ENCODE measurements around the gene CCDC192.
"Not testable (repeated sequence)": the region's sequence is repeated elsewhere in the genome, so short reads cannot be mapped to it uniquely, and the experiment has no call there.

The CCDC192 gene

DNA sequence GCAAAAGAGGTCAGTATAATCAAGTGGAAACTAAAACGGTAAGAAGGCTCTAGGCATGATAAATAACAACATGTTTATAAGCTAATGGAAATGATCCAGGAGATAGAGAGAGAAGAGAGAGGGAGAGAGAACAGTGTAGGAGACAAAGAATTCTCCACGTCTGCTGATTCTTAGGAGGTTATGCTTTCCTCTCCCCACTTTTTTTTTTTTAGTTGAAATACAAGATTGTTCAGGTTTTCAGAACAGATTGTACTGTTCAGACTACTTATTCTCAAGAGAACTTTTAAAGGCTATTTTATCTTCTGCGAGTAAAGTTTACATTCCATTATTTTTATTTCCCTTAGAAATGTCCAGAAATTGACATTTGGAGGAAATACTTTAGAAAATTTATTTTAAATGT is 4.0 kb downstream of the CCDC192 start:
- Histone ChIP-seq H3K4me2 (ENCODE audit: low read length) (no peak overlapping the region), H2AFZ (ENCODE audit: low read depth, low read length) (no peak overlapping the region), H3K4me3 (ENCODE audit: low read length) (no peak overlapping the region), H3K9ac (ENCODE audit: low read length) (no peak overlapping the region), H3K79me2 (ENCODE audit: low read length) (no peaks in the 10 kb centered on the region), H3K27me3 (ENCODE audit: low read depth, low read length) (no peaks in the 10 kb centered on the region), H3K36me3 (replicated peaks; ENCODE audit: low read depth, low read length) (no peaks in the 10 kb centered on the region), H3K4me1 (ENCODE audit: low read length) (no peaks in the 10 kb centered on the region), H3K27ac (ENCODE audit: low read length) (no peak overlapping the region), H4K20me1 (ENCODE audit: insufficient read depth, low read length) (no peaks in the 10 kb centered on the region), H3K9me3 (ENCODE audit: insufficient read depth, low read length) (no peaks in the 10 kb centered on the region)
- TF ChIP-seq EZH2phosphoT487 (IDR thresholded peaks at IDR 0.05; ENCODE audit: low read depth), result no peak
- TF ChIP-seq, protein P1, sequence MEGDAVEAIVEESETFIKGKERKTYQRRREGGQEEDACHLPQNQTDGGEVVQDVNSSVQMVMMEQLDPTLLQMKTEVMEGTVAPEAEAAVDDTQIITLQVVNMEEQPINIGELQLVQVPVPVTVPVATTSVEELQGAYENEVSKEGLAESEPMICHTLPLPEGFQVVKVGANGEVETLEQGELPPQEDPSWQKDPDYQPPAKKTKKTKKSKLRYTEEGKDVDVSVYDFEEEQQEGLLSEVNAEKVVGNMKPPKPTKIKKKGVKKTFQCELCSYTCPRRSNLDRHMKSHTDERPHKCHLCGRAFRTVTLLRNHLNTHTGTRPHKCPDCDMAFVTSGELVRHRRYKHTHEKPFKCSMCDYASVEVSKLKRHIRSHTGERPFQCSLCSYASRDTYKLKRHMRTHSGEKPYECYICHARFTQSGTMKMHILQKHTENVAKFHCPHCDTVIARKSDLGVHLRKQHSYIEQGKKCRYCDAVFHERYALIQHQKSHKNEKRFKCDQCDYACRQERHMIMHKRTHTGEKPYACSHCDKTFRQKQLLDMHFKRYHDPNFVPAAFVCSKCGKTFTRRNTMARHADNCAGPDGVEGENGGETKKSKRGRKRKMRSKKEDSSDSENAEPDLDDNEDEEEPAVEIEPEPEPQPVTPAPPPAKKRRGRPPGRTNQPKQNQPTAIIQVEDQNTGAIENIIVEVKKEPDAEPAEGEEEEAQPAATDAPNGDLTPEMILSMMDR (IDR thresholded peaks at IDR 0.05; ENCODE audit: low read depth, low read length), result no peak

DNA sequence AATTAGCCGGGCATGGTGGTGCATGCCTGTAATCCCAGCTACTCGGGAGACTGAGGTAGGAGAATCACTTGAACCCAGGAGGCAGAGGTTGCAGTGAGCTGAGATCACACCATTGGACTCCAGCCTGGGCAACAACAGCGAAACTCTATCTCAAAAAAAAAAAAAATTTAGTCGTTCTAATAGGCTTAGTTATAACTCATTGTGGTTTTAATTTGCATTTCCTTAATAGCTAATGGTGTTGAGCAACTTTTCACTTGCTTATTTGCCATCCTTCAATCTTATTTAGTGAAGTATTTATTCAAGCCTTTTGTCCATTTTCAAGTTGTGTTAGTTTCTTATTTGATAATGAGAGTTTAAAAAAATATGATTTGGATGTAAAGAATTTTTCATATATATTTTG is 9.9 kb downstream of the CCDC192 start:
- not testable (repeated sequence) for H3K9ac ChIP-seq (ENCODE audit: low read length); H3K4me2 ChIP-seq (ENCODE audit: low read length); H3K4me3 ChIP-seq (ENCODE audit: low read length); H3K4me1 ChIP-seq (ENCODE audit: low read length); H3K27ac ChIP-seq (ENCODE audit: low read length); H2AFZ ChIP-seq (ENCODE audit: low read depth, low read length); H3K9me3 ChIP-seq (ENCODE audit: insufficient read depth, low read length); H3K36me3 ChIP-seq (replicated peaks; ENCODE audit: low read depth, low read length); H3K79me2 ChIP-seq (ENCODE audit: low read length); H4K20me1 ChIP-seq (ENCODE audit: insufficient read depth, low read length); H3K27me3 ChIP-seq (ENCODE audit: low read depth, low read length)

DNA sequence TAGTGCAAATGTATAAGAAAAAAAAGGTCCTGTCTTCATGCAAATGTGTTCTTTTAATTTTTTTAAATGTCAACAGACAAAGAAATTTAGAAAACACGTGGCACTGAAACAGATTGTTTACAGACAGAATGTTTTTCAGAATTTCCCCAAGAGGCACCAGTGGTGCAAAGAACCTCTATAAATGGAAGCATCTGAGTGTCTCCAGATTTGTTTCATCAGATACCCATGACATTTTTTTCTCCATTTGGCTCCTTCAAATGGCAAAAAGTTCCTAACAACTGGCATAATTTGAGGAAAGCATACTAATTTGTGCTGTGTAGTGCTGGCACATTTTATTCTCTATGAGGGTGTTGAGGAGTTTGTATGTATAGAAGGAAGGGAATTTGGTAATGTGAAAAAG is 15.0 kb downstream of the CCDC192 start:
- H3K4me3 ChIP-seq (ENCODE audit: low read length), result no peak overlapping the region
- no peaks in the 10 kb centered on the region for H3K27me3 ChIP-seq (ENCODE audit: low read depth, low read length)
- no peak overlapping the region for H3K4me2 ChIP-seq (ENCODE audit: low read length)
- no peaks in the 10 kb centered on the region for H3K79me2 ChIP-seq (ENCODE audit: low read length)
- H3K9me3 ChIP-seq (ENCODE audit: insufficient read depth, low read length), result no peaks in the 10 kb centered on the region
- H3K27ac ChIP-seq (ENCODE audit: low read length), result no peak overlapping the region
- no peaks in the 10 kb centered on the region for H4K20me1 ChIP-seq (ENCODE audit: insufficient read depth, low read length)
- H3K4me1 ChIP-seq (ENCODE audit: low read length), result no peaks in the 10 kb centered on the region
- no peaks in the 10 kb centered on the region for H3K36me3 ChIP-seq (replicated peaks; ENCODE audit: low read depth, low read length)
- no peak overlapping the region for H2AFZ ChIP-seq (ENCODE audit: low read depth, low read length)
- no peak for TF ChIP-seq EZH2phosphoT487 (IDR thresholded peaks at IDR 0.05; ENCODE audit: low read depth)
- no peak overlapping the region for H3K9ac ChIP-seq (ENCODE audit: low read length)

DNA sequence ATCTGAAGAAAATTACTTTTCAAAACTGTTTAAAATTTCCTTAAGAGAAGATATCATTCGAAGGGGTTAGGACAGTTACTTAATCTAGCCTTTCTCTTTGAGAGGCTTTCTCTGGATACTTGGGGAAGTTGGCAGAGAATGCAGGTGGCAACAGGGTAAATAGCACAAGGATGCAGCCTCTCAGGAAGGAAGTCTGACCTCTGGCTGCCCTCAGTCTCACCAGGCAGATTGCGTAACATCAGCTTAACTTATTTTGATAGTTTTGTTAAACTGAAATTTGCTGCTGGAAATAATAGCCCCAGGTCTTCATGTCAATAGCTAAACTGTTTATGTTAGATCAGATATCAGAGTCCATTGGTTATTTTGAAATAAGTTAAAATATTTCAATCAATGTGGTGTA is 20.4 kb downstream of the CCDC192 start:
- H3K9me3 ChIP-seq (ENCODE audit: insufficient read depth, low read length), result no peaks in the 10 kb centered on the region
- no peaks in the 10 kb centered on the region for H3K79me2 ChIP-seq (ENCODE audit: low read length)
- H4K20me1 ChIP-seq (ENCODE audit: insufficient read depth, low read length), result no peaks in the 10 kb centered on the region
- H3K4me1 ChIP-seq (ENCODE audit: low read length), result no peaks in the 10 kb centered on the region
- no peaks in the 10 kb centered on the region for H3K27me3 ChIP-seq (ENCODE audit: low read depth, low read length)
- no peak overlapping the region for H3K27ac ChIP-seq (ENCODE audit: low read length)
- no peak overlapping the region for H3K4me2 ChIP-seq (ENCODE audit: low read length)
- H2AFZ ChIP-seq (ENCODE audit: low read depth, low read length), result no peak overlapping the region
- H3K4me3 ChIP-seq (ENCODE audit: low read length), result no peak overlapping the region
- TF ChIP-seq EZH2phosphoT487 (IDR thresholded peaks at IDR 0.05; ENCODE audit: low read depth), result no peak
- TF ChIP-seq, protein P1 (IDR thresholded peaks at IDR 0.05; ENCODE audit: low read depth, low read length), result no peak
- H3K9ac ChIP-seq (ENCODE audit: low read length), result no peak overlapping the region
- H3K36me3 ChIP-seq (replicated peaks; ENCODE audit: low read depth, low read length), result no peaks in the 10 kb centered on the region

DNA sequence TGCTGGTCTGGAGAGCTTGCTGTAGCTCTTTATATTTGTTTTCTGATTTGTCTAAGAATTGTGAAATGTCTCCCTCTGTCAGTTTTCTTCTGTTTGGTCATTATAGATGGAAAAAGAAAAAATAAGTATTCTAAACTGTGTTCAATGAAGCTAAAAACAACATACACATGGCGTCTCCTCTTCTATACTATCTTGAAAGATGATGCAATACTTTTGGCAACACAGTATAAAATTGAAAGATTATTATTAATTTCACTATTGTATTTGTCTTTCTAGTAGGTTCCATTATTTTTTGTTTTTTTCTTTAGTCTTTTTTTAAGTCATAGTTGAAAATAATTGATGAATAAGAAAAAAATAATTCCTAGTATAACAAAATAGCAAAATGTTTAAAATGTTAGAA is 22.5 kb downstream of the CCDC192 start:
- Histone ChIP-seq H3K4me1 (ENCODE audit: low read length) (no peaks in the 10 kb centered on the region), H2AFZ (ENCODE audit: low read depth, low read length) (no peak overlapping the region), H3K27me3 (ENCODE audit: low read depth, low read length) (no peaks in the 10 kb centered on the region), H3K36me3 (replicated peaks; ENCODE audit: low read depth, low read length) (no peaks in the 10 kb centered on the region), H3K27ac (ENCODE audit: low read length) (no peak overlapping the region), H3K9ac (ENCODE audit: low read length) (no peak overlapping the region), H3K4me2 (ENCODE audit: low read length) (no peak overlapping the region), H3K79me2 (ENCODE audit: low read length) (no peaks in the 10 kb centered on the region), H3K4me3 (ENCODE audit: low read length) (no peak overlapping the region), H3K9me3 (ENCODE audit: insufficient read depth, low read length) (no peaks in the 10 kb centered on the region), H4K20me1 (ENCODE audit: insufficient read depth, low read length) (no peaks in the 10 kb centered on the region)
- no peak for TF ChIP-seq EZH2phosphoT487 (IDR thresholded peaks at IDR 0.05; ENCODE audit: low read depth)
- TF ChIP-seq, protein P1 (IDR thresholded peaks at IDR 0.05; ENCODE audit: low read depth, low read length), result no peak
